ENCODE data around the gene ZNF287. TPM values are rescaled to one million over a fixed set of nuclear protein-coding genes. Genes with fewer than 3 reads are reported as not detected.

Gene ZNF287
- total and polyA plus RNA-seq, 2 donors from 2014 or later = 8.7 to 9.2 TPM

DNA sequence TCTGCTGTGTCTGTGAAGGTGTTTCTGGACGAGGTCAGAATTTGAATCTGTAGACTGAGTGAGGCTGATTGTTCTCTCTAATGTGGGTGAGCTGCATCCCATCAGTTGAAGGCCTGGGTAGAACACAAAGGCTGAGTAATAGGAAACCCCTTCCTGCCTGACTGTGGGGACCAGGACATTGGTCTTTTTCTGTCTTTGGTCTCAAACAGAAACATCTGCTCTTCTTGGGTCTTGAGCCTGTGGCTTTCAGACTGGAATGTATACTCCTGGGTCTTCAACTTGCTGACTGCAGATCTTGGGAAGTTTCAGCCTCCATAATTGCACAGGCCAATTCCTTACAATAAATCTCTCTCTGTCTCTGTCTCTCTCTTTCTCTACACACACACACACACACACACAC, 57.4 kb downstream of the ZNF287 start:
- TF ChIP-seq, protein P1, sequence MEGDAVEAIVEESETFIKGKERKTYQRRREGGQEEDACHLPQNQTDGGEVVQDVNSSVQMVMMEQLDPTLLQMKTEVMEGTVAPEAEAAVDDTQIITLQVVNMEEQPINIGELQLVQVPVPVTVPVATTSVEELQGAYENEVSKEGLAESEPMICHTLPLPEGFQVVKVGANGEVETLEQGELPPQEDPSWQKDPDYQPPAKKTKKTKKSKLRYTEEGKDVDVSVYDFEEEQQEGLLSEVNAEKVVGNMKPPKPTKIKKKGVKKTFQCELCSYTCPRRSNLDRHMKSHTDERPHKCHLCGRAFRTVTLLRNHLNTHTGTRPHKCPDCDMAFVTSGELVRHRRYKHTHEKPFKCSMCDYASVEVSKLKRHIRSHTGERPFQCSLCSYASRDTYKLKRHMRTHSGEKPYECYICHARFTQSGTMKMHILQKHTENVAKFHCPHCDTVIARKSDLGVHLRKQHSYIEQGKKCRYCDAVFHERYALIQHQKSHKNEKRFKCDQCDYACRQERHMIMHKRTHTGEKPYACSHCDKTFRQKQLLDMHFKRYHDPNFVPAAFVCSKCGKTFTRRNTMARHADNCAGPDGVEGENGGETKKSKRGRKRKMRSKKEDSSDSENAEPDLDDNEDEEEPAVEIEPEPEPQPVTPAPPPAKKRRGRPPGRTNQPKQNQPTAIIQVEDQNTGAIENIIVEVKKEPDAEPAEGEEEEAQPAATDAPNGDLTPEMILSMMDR (IDR thresholded peaks at IDR 0.05; ENCODE audit: borderline replicate concordance, extremely low read depth, insufficient read depth) = no peak
- no peak for FAIRE-seq
- H3K36me3 ChIP-seq (ENCODE audit: control insufficient read depth in 2 of 3, insufficient read depth in 3 of 3, low read length in 3 of 3) = no peaks in the 10 kb centered on the region
- no peak for DNase-seq
- no peak overlapping the region for H3K4me3 ChIP-seq (ENCODE audit: low read length in 3 of 3)
- H3K27ac ChIP-seq (ENCODE audit: low read depth in 2 of 2, low read length in 2 of 2) = no peak overlapping the region
- no peaks in the 10 kb centered on the region for H3K4me1 ChIP-seq (ENCODE audit: control insufficient read depth in 2 of 3, insufficient read depth in 2 of 3, low read depth in 1 of 3, low read length in 3 of 3)
- H3K9ac ChIP-seq (ENCODE audit: low read length in 3 of 3) = no peak overlapping the region
- H3K27me3 ChIP-seq (ENCODE audit: control insufficient read depth, insufficient read depth, low read length) = no peaks in the 10 kb centered on the region
- intact Hi-C loops (cut with DNase I) = no loop called here
- no peaks in the 10 kb centered on the region for H3K9me3 ChIP-seq (ENCODE audit: control insufficient read depth in 2 of 3, insufficient read depth in 1 of 3, low read length in 3 of 3)

DNA sequence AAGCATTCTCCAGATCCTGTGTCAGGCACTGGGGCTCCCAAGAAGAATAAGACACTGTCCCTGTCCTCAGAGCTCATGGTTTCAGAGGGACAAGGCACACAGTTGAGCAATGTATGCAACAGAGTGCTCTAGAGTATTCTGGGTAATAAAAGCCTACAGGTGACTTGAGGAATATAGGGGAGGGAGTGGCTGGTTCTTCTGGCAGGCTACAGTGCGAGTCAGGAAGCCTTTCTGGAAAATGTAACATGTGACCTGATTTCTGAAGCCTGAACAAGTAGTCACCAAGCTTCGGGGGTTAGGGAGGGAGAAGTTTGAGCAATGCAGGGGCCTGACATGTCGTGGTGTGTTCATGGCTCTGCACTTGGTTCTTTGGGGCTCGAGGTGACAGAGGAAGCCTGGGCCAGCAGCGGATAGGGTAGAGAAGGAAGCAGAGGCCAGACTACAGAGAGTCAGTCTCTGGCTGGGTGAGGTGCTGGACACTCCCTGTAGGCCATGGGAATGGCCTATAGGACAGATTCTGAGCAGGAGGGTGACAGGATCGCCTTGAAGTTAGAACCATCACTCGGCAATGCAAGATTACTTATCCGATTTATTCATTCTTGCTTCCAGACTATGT, 61.0 kb downstream of the ZNF287 start:
- no peaks in the 10 kb centered on the region for H3K9me3 ChIP-seq (ENCODE audit: control insufficient read depth in 2 of 3, insufficient read depth in 1 of 3, low read length in 3 of 3)
- no peak for FAIRE-seq
- H3K4me1 ChIP-seq (ENCODE audit: control insufficient read depth in 2 of 3, insufficient read depth in 2 of 3, low read depth in 1 of 3, low read length in 3 of 3) = no peaks in the 10 kb centered on the region
- no peak for DNase-seq
- intact Hi-C loops (cut with DNase I) = no loop called here
- H3K27me3 ChIP-seq (ENCODE audit: control insufficient read depth, insufficient read depth, low read length) = no peaks in the 10 kb centered on the region
- no peak overlapping the region for H3K27ac ChIP-seq (ENCODE audit: low read depth in 2 of 2, low read length in 2 of 2)
- no peak overlapping the region for H3K9ac ChIP-seq (ENCODE audit: low read length in 3 of 3)
- TF ChIP-seq, protein P1 (IDR thresholded peaks at IDR 0.05; ENCODE audit: borderline replicate concordance, extremely low read depth, insufficient read depth) = no peak
- H3K4me3 ChIP-seq (ENCODE audit: low read length in 3 of 3) = no peak overlapping the region
- H3K36me3 ChIP-seq (ENCODE audit: control insufficient read depth in 2 of 3, insufficient read depth in 3 of 3, low read length in 3 of 3) = no peaks in the 10 kb centered on the region

DNA sequence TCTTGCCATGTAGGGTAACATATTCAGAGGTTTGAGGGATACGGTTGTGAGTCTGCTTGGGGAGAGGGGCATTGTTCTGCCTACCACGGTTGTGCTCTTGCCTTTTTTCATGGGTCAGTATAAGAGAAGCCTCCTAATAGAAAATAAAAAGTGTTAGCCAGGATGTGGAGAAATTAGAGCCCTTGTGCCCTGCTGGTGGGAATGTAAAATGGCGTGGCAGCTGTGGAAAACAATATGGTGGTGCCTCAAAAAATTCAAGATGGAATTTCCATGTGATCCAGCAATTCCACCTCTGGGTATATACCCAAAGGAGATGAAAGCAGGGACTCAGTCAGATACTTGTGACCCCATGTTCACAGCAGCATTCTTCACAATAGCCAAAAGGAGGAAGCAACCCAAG, 62.8 kb downstream of the ZNF287 start:
- intact Hi-C loops (cut with DNase I) = no loop called here
- Histone ChIP-seq H3K27me3 (ENCODE audit: control insufficient read depth, insufficient read depth, low read length) (no peaks in the 10 kb centered on the region), H3K4me1 (ENCODE audit: control insufficient read depth in 2 of 3, insufficient read depth in 2 of 3, low read depth in 1 of 3, low read length in 3 of 3) (no peaks in the 10 kb centered on the region), H3K9me3 (ENCODE audit: control insufficient read depth in 2 of 3, insufficient read depth in 1 of 3, low read length in 3 of 3) (no peaks in the 10 kb centered on the region), H3K36me3 (ENCODE audit: control insufficient read depth in 2 of 3, insufficient read depth in 3 of 3, low read length in 3 of 3) (no peaks in the 10 kb centered on the region), H3K9ac (ENCODE audit: low read length in 3 of 3) (no peak overlapping the region), H3K4me3 (ENCODE audit: low read length in 3 of 3) (no peak overlapping the region), H3K27ac (ENCODE audit: low read depth in 2 of 2, low read length in 2 of 2) (no peak overlapping the region)
- FAIRE-seq (no peak), DNase-seq (no peak)
- TF ChIP-seq, protein P1 (IDR thresholded peaks at IDR 0.05; ENCODE audit: borderline replicate concordance, extremely low read depth, insufficient read depth) = no peak

DNA sequence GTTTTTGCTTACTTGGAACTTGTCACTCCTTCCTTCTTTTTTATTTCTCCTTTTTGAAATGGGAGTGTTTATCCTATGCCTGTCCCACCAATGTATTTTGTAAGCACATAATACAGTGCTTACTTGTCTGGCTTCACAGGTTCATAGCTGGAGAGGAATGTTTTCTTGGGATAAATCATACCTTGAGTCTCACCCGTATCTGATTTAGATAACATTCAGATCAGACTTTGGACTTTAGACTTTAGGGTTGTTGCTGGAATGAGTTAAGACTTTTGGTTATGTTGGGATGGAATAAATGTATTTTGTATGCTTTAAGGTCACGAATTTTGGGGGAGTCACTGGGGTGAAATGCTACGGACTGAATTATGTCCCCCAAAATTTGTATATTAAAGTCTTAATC, 64.0 kb downstream of the ZNF287 start:
- Histone ChIP-seq H3K9me3 (ENCODE audit: control insufficient read depth in 2 of 3, insufficient read depth in 1 of 3, low read length in 3 of 3) (no peaks in the 10 kb centered on the region), H3K27me3 (ENCODE audit: control insufficient read depth, insufficient read depth, low read length) (no peaks in the 10 kb centered on the region), H3K4me3 (ENCODE audit: low read length in 3 of 3) (no peak overlapping the region), H3K27ac (ENCODE audit: low read depth in 2 of 2, low read length in 2 of 2) (no peak overlapping the region), H3K4me1 (ENCODE audit: control insufficient read depth in 2 of 3, insufficient read depth in 2 of 3, low read depth in 1 of 3, low read length in 3 of 3) (no peaks in the 10 kb centered on the region), H3K9ac (ENCODE audit: low read length in 3 of 3) (no peak overlapping the region), H3K36me3 (ENCODE audit: control insufficient read depth in 2 of 3, insufficient read depth in 3 of 3, low read length in 3 of 3) (no peaks in the 10 kb centered on the region)
- intact Hi-C loops (cut with DNase I) = no loop called here
- FAIRE-seq = no peak
- DNase-seq = no peak
- TF ChIP-seq, protein P1 (IDR thresholded peaks at IDR 0.05; ENCODE audit: borderline replicate concordance, extremely low read depth, insufficient read depth) = no peak
